Astrocyte (in vitro differentiated cells and primary cell): ENCODE measurements around the gene FLRT2.

Experiments
- EZH2 ChIP-seq: IDR thresholded peaks from 2 replicates; pipeline ENCODE4 v1.6.1; 2012; ENCODE audit warnings: mild to moderate bottlenecking, low read length, inconsistent platforms; ENCODE audit not compliant: insufficient read depth
- TF ChIP-seq, protein P1 (sequence below): IDR thresholded peaks from 2 replicates; pipeline ENCODE4 v1.5.1; 2011; ENCODE audit warnings: low read depth, mild to moderate bottlenecking, inconsistent platforms, low read length, moderate library complexity; ENCODE audit not compliant: insufficient read depth

GRCh38 chr14:85578357-85578756 is 48.4 kb downstream of the FLRT2 start:
- TF ChIP-seq, protein P1, sequence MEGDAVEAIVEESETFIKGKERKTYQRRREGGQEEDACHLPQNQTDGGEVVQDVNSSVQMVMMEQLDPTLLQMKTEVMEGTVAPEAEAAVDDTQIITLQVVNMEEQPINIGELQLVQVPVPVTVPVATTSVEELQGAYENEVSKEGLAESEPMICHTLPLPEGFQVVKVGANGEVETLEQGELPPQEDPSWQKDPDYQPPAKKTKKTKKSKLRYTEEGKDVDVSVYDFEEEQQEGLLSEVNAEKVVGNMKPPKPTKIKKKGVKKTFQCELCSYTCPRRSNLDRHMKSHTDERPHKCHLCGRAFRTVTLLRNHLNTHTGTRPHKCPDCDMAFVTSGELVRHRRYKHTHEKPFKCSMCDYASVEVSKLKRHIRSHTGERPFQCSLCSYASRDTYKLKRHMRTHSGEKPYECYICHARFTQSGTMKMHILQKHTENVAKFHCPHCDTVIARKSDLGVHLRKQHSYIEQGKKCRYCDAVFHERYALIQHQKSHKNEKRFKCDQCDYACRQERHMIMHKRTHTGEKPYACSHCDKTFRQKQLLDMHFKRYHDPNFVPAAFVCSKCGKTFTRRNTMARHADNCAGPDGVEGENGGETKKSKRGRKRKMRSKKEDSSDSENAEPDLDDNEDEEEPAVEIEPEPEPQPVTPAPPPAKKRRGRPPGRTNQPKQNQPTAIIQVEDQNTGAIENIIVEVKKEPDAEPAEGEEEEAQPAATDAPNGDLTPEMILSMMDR = no peak
- TF ChIP-seq EZH2 = no peak
